DMS114 treated with DMSO at 0.1 percent for 48 hours (cell line): ENCODE data around the gene MXD1.

ENCODE experiments used
- DNase-seq: peaks from one replicate; lab custom pipeline; 2025; ENCODE audit not compliant: unreplicated experiment; lab: John Stamatoyannopoulos, UW

Gene MXD1

DNA sequence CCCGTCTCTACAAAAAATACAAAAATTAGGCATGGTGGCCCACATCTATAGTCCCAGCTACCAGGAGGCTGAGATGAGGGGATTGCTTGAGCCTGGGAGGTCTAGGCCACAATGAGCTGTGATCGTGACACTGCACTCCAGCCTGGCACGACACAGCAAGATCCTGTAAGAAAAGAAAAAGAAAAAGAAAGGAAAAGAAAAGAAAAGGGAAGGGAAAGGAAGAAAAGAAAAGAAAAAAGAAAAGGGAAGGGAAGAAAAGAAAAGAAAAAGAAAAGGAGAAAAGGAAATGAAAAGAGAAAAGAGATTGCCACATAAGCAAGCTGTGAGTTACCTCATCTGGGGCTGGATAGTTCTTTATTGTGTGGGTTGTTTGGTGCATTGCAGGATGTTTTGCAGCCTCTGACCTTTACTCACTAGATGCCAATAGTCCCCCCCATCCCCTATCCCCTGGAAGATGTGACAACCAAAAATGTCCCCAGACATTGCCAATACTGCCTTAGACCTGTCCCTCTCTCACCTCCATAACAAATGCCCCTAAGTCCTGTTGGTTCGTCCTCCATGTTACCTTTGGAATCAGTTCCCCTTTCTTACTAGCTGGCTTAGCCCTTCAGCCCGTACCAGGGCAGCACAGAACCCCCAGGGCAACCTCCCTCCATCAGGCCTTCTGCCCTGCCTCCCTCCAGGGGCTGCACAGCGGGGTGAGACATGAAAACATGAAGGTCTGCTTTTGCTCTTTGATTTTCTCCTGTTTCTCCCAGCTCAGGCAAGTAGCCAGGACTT lies 37.6 kb downstream of the MXD1 start:
- no peak for DNase-seq

DNA sequence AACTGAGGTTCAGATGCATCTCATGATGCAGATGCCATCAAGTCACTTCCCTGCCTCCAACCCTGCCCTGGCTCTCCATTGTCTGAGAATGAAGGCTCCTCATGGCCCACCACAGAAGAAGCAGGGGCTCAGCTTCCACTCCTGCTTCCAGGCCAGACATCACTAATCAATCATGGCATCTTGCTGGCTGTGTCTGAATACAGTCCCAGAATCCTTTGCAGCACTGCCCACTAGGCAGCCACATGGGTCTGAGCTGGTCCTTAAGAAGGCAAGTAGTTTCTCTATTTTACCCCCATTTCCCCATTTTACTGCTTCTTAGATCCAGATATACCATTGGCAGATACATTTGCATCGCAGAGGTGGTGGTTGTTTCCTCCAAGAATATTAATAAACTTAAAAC lies 39.2 kb downstream of the MXD1 start:
- no peak for DNase-seq

DNA sequence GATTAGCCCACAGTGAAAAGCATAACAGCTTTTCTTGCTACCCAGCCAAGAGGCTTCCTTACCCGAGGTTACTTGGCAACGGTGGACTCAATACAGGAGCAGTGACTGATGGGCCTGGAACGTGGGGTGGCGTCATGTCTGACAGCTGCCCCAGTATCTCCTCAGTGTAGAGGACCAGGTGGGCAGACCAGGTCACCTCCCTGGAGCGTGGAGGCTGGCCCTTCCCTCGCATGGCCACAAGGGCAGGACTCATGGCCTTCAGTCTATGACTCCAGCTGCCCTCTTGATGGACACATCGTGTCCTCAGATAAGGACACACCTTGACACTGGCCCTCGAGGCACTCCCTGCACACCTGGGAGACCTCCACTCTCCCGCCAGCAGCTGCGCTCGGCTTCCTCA lies 40.1 kb downstream of the MXD1 start:
- no peak for DNase-seq

DNA sequence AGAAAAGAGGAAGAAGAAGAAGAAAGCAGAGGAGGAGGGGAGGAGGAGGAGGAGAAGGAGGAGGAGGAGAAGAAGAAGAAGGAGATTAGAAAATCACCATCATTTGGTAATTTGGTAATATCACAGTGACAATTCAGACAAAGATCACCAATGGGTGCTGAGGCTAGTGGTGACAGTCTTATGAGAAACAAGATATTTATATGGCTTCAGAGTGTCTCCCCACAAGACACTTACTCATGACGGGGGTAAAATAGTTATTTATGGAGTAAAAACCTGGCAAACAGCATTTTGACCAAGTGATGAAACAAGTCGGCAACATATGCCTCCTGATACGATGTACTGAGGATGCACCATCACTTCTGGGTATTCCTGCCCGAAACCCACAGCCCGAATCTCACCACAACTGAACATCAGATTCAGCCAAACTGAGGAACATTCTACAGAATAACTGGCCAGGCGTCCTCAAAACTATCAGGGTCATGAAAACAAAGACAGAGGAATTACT lies 41.6 kb downstream of the MXD1 start:
- DNase-seq = no peak

DNA sequence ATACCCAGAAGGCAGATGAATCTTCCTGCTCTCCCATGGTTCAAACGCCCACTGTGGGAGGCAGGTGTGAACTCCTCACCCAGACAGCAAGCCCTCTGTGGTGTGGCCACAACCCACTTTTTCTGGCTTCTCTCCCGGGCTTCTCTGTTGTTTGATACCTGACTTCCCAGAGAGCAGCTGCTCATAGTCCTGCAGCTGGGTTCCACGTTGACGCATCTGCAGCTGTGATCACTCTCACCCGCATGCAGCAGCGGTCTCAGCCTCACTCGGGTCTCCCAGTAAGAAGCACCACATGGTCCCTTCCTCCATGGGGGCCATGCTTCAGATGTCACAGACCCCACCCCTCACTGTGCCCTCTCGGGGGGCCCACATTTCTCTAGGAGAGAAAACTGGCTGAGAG lies 43.1 kb downstream of the MXD1 start:
- no peak for DNase-seq

DNA sequence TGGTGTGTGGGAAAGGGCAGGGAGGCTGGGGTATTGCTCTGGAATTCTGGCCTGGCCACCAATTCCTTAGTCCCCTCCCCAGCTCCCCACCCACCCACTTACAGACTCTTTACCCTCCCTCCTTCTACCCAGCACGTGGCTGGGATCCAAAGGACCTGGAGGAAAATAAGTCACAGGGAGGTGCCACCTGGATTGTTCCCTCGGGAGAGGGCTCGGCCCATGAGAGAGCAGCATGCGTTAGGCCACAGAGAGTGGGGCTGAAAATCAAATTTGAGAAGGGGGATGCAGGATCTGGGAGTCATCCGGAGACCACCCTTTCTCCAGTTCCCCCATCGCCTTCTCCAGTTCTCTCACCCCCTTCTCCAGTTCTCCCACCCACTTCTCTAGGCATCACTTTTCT lies 43.6 kb downstream of the MXD1 start:
- DNase-seq = no peak

DNA sequence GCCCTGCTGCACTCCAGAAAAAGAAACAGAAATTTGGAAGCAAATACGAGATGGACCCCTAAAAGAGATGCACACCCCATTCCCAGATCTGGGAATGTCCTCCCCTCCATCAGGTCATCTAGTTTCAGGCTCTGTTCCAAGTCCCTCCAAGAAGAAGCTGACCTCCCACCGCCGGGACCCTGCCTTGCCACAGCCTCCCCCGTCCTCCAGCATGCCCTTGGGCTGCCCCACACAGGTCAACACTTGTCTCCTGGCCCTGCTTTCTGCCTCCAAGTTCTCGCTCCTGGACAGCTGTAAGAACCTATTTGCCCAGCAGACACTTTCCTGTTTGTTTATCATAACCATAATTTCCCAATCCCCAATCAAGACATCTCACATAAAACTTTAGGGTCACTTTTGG lies 44.5 kb downstream of the MXD1 start:
- DNase-seq = no peak

DNA sequence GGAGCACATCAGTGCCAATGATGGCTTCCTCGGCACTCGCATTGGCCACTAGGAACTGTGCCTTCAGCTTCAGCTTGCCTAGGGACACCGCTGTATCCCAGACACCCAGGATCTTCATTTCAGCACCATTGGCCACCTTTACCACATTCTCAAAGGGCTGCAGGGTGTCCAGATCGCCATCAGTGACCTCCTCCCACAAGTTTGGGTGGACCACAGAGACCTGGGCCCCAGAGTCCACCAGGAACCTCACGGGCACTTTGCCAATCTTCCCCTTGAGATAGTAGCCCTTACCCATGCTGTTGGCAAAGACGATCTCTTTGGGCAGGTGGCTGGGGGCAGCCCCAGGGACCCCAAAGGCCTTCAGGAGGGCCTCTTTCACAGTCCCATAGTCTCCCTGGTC lies 45.9 kb downstream of the MXD1 start:
- no peak for DNase-seq

DNA sequence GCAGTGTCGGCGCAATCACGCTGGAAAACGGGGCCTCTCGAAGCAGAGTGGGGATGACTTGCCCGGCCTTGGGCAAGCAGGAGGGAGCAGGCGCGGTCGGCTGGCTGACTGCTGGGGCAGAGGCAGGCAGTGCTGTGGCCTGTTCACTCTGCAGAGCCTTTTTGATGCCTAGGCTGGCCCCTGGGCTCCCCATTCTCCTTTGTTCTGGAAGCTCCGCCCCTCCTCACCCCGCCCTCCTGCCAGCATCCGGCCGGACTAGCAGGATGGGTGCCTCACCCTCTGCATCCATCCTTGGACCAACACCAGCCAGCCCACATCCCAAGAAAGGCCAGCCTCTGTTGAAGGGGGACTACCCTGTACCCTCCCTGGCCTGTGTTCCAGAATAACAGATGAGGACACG lies 46.6 kb downstream of the MXD1 start, which contains the start of gene ASPRV1:
ASPRV1 (minus strand) TSS at position 136 of the 400 bp plus-strand sequence. CDS start 195 bp downstream, outside the sequence.
- no peak for DNase-seq

DNA sequence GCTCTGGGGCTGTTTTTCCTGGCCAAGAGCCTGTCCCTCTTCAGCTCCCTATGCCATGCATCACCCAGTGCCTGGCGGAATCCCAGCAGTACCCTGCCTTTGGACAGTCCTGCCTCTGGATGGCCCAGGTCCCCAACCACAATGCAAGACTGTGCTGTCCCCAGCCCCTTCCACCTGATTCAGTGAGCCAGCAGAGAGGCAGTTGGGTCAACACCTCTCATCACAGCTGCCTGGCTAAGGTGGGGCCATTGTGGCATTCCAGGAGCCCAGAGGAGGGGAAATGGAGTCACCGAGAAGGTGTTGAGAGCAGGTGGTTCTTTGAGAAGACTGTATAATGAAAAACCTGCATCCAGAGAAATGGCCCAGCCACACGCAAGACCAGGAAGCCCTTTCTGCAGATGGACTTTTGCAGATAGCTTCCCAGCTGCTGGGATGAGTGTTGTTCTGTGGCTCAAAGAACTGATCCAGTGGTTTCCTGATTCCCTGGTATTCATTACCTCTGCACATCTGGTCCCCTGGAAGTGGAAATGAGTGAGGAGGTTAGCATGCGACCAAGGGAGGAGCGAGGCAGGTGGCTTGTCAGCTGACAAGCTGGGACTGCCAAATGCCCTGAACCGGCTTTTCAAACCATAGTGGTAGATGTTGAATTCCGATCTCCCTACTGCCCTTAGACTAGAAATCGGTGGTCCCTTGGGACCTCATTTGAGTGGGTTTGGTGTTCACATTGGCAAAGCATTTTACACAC lies 48.2 kb downstream of the MXD1 start:
- DNase-seq = no peak

DNA sequence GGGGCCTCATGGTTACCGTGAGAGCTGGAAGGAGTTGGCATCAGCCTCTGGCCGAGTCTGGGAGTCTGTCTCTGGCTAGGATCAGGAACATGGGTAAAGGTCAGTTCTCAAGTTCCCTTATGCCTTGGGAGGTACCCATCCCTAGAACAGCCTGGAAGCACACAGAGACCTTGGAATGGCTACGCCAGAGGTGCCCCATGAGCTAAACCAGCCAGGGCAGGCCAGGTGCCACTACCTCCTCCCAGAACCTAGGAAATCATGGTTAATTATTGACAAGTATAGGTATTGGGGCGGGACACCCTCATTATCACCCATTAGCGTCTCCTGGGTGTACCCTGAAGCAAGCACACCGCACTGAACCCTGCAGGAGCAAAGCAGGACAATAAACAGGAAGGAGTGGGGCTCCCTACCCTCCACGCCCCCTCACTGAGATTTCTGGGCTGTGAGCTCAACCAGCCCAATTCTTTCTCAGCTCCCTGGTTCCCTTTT lies 49.5 kb downstream of the MXD1 start:
- no peak for DNase-seq

DNA sequence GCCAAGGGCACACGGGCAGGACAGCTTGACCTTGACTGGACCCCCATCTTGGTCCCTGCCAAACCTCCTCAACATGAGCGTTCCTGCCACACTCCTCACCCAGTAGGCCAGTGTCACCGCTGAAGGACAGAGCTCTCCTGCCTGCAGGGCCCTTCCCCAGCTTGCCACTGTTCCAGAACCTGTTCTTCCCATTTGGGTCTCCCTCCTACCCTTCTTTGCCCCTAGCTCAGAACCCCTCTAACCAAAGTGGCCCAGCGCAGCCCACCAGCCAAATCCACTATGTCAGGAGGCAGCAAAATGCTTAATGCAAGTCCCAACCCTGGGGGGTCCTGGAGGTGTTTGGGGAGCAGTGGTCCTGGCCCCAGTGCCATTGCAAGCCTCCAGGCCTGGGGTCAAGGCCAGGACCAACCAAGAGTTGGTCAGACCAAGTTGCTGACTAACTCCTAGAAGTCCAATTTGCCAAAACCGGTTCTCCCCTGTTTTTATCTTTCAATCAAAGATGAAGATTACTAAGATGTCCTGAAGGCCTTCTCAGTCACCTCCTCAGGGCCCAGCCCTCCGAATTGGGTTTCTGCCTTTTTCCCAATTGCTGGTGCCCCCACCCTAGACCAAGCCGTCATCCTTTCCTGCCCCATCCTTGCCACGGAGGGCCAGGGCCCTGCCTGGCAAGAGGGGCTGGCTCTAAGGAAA lies 51.0 kb downstream of the MXD1 start:
- DNase-seq = no peak

DNA sequence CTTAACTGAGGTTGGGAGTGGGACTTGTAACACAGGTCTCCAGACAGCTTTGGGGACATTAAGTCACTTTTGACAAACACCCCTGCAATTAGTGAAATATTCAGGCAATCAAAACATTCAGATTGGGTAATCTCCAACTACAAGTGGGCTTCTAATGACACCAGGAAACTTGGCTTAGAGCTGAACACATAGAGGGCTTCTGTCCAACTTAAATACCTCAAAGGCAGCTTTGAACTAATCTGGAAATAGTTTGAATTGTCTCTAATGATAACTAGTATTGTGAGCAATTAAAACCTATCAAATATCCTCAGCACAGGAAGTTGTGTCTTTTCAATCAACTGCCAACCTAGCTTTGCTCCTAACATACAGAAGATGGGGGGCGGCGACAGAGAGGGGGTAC lies 51.6 kb downstream of the MXD1 start:
- DNase-seq = no peak

DNA sequence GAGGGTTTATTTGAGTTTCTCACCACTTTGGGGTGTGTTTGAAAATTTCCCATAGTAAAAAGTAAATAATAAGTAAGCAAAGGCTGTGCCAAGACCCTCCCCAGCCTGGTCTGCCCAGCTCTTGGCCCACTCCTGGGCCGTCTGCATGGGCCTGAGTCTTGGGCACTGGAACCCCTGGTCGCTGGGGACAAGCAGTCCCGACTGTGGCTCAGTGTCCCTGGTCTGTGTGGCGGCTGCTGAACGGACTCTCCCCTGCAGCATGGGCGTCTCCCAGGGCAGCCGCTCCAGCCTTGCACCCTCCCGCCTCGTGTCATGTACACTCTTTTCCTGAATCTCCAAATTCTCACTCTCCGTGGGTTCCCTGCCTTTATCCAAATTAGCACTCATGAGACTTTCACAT lies 53.7 kb downstream of the MXD1 start:
- no peak for DNase-seq

DNA sequence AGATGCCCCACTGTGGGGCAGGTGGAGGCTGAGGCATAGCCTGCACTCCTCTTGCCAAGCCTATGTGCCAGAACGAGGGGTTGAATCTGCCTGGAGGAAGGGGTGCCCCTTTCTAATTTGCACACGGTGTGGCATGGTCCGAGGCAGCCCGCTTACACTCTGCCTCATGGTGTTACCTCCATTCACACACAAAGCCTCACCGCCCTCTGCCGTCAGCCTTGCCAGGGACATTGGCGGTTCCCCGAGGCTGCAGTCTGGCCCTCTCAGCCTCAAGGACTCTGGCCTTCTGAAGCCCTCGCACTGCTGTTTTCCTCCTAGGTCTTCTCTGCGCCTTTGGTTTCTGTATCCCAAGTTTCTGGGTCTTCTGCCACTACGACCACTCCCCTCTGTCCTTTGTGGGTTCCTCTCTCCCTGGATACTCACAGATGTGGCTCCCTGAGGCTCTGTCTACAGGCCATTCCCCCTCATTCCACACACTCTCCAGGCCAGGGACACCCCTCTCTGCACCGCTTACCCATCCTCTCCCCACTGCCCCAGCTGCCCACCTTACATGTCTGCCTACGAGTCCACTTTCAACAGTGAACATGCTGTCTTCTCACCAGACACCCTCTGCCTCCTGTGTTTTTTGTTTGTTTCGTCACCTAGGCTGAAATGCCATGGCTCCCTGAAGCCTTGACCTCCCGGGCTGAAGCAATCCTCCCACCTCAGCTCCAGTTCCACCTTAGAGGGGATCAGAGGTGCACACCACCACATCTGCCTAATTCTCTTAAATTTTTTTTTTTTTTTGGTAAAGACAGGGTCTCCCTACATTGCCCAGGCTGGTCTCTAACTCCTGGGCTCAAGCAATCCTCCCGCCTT lies 54.4 kb downstream of the MXD1 start:
- no peak for DNase-seq

DNA sequence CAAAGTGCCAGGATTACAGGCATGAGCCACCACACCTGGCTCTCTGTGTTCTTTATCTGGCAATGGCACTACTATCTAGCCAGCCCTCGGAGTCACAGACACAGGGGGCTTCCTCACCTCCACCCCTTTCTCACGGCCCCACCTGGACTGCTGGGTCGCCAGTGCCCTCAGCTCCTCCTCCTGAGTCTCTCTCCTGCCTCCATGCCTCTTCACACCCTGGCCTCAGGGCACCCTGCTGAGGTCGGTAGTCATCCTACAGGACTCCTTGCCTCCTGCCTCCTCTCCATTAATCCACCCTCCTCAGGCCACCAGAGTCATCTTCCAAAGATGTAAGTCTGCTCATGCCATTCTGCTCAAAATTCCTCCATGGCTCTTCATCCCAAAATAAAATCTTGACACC lies 55.1 kb downstream of the MXD1 start:
- no peak for DNase-seq

DNA sequence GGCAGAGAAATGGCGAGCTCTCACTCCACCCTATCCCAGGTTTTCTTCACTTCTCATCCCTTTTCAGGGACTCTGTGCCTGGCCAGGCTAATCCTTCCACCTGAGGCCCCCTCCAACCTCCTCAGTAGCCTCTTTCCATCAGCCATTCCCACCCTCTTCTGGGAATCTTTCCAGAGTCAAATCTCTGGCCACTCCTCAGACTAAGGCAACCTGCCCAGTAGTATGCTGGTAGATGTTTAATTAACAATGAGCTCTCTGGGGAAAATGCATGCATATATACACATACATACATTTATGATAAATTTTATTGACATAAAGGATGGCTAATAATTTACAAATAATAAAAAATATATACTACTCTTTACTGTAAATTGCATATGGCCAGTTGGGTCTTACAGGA lies 57.9 kb downstream of the MXD1 start:
- no peak for DNase-seq

DNA sequence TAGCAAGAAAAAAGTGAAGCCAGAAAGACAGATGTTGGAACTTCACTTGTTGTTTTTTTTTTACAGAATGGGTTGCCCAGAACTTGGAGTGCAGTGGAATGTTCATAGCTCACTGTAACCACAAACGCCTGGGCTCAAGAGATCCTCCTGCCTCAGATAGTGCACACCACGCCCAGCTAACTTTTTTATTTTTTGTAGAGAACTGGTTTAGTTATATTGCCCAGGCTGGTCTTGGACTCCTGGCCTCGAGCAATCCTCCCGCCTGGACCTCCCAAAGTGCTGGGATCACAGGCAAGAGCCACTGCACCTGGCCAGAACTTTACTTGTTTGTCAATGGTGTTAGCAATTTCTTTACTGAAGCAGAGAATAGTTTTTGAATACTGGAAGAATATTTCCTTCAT lies 58.4 kb downstream of the MXD1 start:
- DNase-seq = no peak

DNA sequence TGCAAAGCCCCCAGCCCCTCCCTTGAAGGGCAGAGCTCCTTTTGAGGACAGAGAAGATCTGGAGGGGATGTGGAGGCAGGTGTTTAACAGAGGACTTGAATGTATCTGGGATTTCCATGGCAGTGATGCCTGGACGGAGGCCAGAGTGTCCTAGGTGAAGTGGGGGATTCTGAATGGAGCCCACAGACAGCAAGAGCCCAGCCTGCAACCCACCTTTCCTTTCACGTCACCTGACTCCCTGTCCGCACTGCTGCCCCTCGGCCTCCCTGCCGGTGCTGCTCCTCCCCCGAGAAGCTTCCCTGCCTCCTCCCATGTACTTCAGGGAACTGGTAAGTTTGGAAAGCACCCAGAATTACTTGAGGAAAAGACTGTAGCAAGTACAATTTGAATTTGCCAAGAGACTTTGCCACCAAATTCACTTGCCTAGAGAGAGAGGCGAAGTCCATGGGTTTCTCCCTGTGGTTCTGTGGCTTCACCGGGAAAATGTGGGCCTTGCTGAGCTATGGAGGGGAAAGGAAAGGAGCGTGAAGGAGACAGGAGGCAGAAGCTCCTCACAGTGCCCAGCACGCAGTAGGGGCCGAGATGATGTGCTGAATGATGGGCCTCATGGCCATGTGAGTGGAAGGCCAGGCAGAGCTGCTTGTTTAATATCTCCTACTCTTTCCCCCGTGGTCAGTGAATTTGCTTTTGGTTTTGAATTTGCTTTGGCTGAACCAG lies 60.4 kb downstream of the MXD1 start:
- DNase-seq = no peak

DNA sequence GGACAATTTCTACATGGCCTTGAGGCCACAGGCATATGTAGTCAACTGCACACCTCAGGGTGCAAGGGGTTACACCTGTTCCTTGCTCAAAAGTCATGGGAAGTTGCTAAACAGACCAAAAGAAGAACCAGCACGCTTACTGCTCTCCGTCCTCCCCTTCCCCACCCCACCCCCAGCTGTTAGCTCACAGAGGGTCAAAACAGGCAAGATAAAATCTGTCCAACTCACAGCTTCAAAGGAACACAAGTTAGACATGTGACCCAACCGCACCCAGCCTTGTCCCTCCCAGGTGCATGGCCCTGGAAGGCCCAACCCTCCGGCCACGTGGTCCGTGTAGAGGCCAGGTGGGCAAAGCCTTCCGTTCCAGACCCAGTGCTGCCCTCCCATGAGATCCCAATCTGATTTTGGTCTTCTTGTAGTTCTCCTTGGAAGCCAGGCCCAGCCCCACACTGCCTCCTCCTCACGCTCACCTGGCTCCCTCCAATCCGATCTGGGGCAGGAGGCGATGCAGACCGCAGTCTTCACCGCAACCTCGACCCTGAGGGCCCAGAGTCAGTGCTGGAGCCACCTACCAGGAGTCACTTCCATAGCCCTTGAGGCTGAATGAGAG lies 61.0 kb downstream of the MXD1 start:
- no peak for DNase-seq
